Endodermal cell (in vitro differentiated cells): ENCODE data around the gene CCR1. TPM values are rescaled to one million over a fixed set of nuclear protein-coding genes. Genes with fewer than 3 reads are reported as not detected.

ENCODE experiments used
- DNase-seq: peaks from one replicate; pipeline ENCODE4 v3.0.0-alpha.2; 2017
- H3K27ac ChIP-seq: 2 replicates; pipeline ENCODE4 v1.5.1; 2013; ENCODE audit warnings: mild to moderate bottlenecking, low read depth, low read length, moderate library complexity
- H3K27me3 ChIP-seq: 2 replicates; pipeline ENCODE4 v1.6.1; 2013; ENCODE audit warnings: mild to moderate bottlenecking, low read length, moderate library complexity; ENCODE audit not compliant: insufficient read depth, control insufficient read depth, poor library complexity, severe bottlenecking
- H3K36me3 ChIP-seq: 2 replicates; pipeline ENCODE4 v1.7.0; 2013; ENCODE audit warnings: mild to moderate bottlenecking, low read length, moderate library complexity; ENCODE audit not compliant: control insufficient read depth, insufficient read depth
- H3K4me1 ChIP-seq: one replicate; pipeline ENCODE4 v1.7.0; 2013; ENCODE audit warnings: low read length; ENCODE audit not compliant: control insufficient read depth, insufficient read depth
- H3K4me3 ChIP-seq: 2 replicates; pipeline ENCODE4 v1.5.1; 2013; ENCODE audit warnings: mild to moderate bottlenecking, low read length, moderate library complexity
- H3K9ac ChIP-seq: 2 replicates; pipeline ENCODE4 v1.6.1; 2013; ENCODE audit warnings: mild to moderate bottlenecking, low read length, moderate library complexity; ENCODE audit not compliant: poor library complexity, severe bottlenecking; ENCODE audit errors: extremely low read depth
- H3K9me3 ChIP-seq: 2 replicates; pipeline ENCODE4 v1.6.1; 2013; ENCODE audit warnings: mild to moderate bottlenecking, low read length, moderate library complexity; ENCODE audit not compliant: control insufficient read depth
- H3K27ac Mint-ChIP-seq: 2 replicates; pipeline ENCODE4 v1.8.0; 2020; ENCODE audit warnings: mixed read lengths
- H3K27me3 Mint-ChIP-seq: 2 replicates; pipeline ENCODE4 v1.8.0; 2021; ENCODE audit warnings: mild to moderate bottlenecking, mixed read lengths; ENCODE audit not compliant: insufficient read depth
- H3K36me3 Mint-ChIP-seq: 2 replicates; pipeline ENCODE4 v1.8.0; 2020; ENCODE audit warnings: low read depth, mixed read lengths
- H3K4me1 Mint-ChIP-seq: 2 replicates; pipeline ENCODE4 v1.8.0; 2020; ENCODE audit warnings: mixed read lengths
- H3K4me3 Mint-ChIP-seq: 2 replicates; pipeline ENCODE4 v1.8.0; 2020; ENCODE audit warnings: mild to moderate bottlenecking, moderate library complexity, mixed read lengths
- H3K9me3 Mint-ChIP-seq: 2 replicates; pipeline ENCODE4 v1.8.0; 2020; ENCODE audit warnings: mild to moderate bottlenecking, mixed read lengths
- WGBS, 2 experiments: methylation state at CpG; one replicate each; pipeline versions ENCODE4 v1.1.5 to v1.1.7; 2013; ENCODE audit warnings: missing lambda C conversion rate in 2 of 2, mixed read lengths in 1 of 2; ENCODE audit not compliant: insufficient coverage in 1 of 2, insufficient read length in 1 of 2; 5-methylcytosine and 5-hydroxymethylcytosine counted together
- long read RNA-seq, 4 experiments: library from polyadenylated mRNA in 2 of 4; library from RNA in 1 of 4; library from capped mRNA in 1 of 4; stranded (forward) in 3 of 4; unstranded in 1 of 4; transcript quantifications; one replicate each; pipeline ENCODE4 v2.0.0, GENCODE V29; 2020 to 2021; ENCODE audit warnings: inconsistent platforms in 1 of 4
- polyA plus RNA-seq, 2 experiments: library from polyadenylated mRNA; stranded (reverse); fragments of 50-300 nt; gene quantifications; one replicate each; pipeline ENCODE4 v1.2.3, GENCODE V29; 2013
- total RNA-seq, 2 donors: library from RNA; stranded (reverse); fragmentation: NEBNext Ultra II Directional in 1 of 2; extraction: Animal tissue kit (Norgen Biotek cat#: 25700) in 1 of 2; gene quantifications; 2 replicates in 1 of 2; 3 replicates in 1 of 2; pipeline ENCODE4 v1.2.1, GENCODE V29; 2021
- TF ChIP-seq, protein P1 (sequence below): fragments of 200-600 bp; sonication (generic); conservative IDR thresholded peaks from 2 replicates; pipeline ENCODE4 v1.5.0; 2021; ENCODE audit warnings: antibody characterized with exemption, mild to moderate bottlenecking

Gene CCR1
- under 1 TPM in 1 of 2 donors, not detected in 1; 0.11 TPM for total RNA-seq
- 0.07 TPM for polyA plus RNA-seq (2013, experiment 1 of 2)
- polyA plus RNA-seq (2013, experiment 2 of 2): 0.17 TPM
- long read RNA-seq, experiment 1, partial matches to known transcripts: 0 of 1 reads
- long read RNA-seq, experiment 1, other reads (novel, unspliced or antisense): 1 of 1 reads
- long read RNA-seq, experiment 2: 0 reads
- long read RNA-seq, experiment 3: 0 reads
- long read RNA-seq, experiment 4: 0 reads

DNA sequence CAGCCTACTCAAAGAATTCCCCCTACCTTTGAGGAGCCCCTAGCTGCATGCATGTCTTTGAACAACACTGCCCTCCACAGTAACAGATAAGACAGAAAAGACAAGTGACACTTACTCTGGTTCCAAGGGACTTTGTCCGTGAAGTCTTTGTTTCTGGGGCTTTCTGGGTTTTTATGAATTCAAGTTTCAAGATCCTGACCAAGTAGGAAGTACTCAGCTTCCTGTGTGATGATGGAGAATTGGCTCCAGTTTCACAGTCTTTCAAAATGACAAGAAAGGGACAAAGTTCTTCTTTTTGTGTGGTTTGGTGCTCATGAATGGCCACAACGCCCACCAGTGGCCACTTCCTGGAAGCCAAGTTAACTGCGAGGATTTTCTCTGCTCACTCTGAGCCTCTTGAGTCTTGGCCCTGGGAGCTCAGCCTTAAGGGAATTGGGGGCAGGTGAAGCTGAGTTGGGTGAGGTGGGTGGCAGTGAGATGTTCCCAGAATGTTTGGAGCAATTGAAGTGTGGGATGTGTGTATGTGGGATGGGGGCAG is at the start of gene CCR1:
Gene CCR1 (minus strand): TSS at position 147 of the 538 bp plus-strand sequence. CDS start 4,000 bp downstream, outside the sequence.
- Histone ChIP-seq H3K9ac (no peak within 1 kb of the TSS), H3K4me1 (no peaks in the 10 kb centered on the region), H3K4me3 (no peak within 1 kb of the TSS), H3K9me3 (no peaks in the 10 kb centered on the region), H3K27ac (no peak within 1 kb of the TSS), H3K27me3 (no peaks in the 10 kb centered on the region), H3K36me3 (no peaks in the 10 kb centered on the region)
- H3K27me3 Mint-ChIP-seq: no peaks in the 10 kb centered on the region
- TF ChIP-seq, protein P1, sequence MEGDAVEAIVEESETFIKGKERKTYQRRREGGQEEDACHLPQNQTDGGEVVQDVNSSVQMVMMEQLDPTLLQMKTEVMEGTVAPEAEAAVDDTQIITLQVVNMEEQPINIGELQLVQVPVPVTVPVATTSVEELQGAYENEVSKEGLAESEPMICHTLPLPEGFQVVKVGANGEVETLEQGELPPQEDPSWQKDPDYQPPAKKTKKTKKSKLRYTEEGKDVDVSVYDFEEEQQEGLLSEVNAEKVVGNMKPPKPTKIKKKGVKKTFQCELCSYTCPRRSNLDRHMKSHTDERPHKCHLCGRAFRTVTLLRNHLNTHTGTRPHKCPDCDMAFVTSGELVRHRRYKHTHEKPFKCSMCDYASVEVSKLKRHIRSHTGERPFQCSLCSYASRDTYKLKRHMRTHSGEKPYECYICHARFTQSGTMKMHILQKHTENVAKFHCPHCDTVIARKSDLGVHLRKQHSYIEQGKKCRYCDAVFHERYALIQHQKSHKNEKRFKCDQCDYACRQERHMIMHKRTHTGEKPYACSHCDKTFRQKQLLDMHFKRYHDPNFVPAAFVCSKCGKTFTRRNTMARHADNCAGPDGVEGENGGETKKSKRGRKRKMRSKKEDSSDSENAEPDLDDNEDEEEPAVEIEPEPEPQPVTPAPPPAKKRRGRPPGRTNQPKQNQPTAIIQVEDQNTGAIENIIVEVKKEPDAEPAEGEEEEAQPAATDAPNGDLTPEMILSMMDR: peak; percentile 84
- no peak within 1 kb of the TSS for H3K27ac Mint-ChIP-seq
- H3K4me3 Mint-ChIP-seq: no peak within 1 kb of the TSS
- 44 to 53% methylated on average over 3 of the region's 3 CpGs for WGBS, 2 experiments
- no peaks in the 10 kb centered on the region for H3K9me3 Mint-ChIP-seq
- H3K4me1 Mint-ChIP-seq: peaks cover 7% of the 10 kb centered on the region
- no peaks in the 10 kb centered on the region for H3K36me3 Mint-ChIP-seq
- peak; percentile 85 for DNase-seq

- Histone ChIP-seq H3K9ac (no peak overlapping the region), H3K4me3 (no peak overlapping the region), H3K36me3 (no peaks in the 10 kb centered on the region), H3K9me3 (no peaks in the 10 kb centered on the region), H3K27me3 (no peaks in the 10 kb centered on the region), H3K4me1 (no peaks in the 10 kb centered on the region), H3K27ac (no peak overlapping the region)
- no peak overlapping the region for H3K27ac Mint-ChIP-seq
- H3K4me1 Mint-ChIP-seq: no peaks in the 10 kb centered on the region
- H3K27me3 Mint-ChIP-seq: peaks cover 4% of the 10 kb centered on the region
- H3K36me3 Mint-ChIP-seq: peaks cover 5% of the 10 kb centered on the region
- 92% methylated on average over 1 of the region's 1 CpG; no CpG with 5 or more reads in 1 of the 2 experiments for WGBS, 2 experiments
- TF ChIP-seq, protein P1: no peak
- DNase-seq: no peak
- peaks cover 21% of the 10 kb centered on the region for H3K9me3 Mint-ChIP-seq
- H3K4me3 Mint-ChIP-seq: no peak overlapping the region
These were observed 44.9 kb upstream of the CCR1 start for GRCh38 chr3:46252980-46253379.

- Mint-ChIP-seq H3K4me3 (no peak overlapping the region), H3K27ac (no peak overlapping the region)
- 83 to 89% methylated on average over 2 to 3 of the region's 3 CpGs for WGBS, 2 experiments
These were observed 37.0 kb upstream of the CCR1 start for GRCh38 chr3:46245146-46245545.

More at GRCh38 chr3:46245146-46245545, 37.0 kb upstream of the CCR1 start:
- no peaks in the 10 kb centered on the region for H3K4me1 ChIP-seq
- H3K9me3 Mint-ChIP-seq: peaks cover 2% of the 10 kb centered on the region
- H3K9me3 ChIP-seq: no peaks in the 10 kb centered on the region
- H3K36me3 Mint-ChIP-seq: no peaks in the 10 kb centered on the region
- no peak overlapping the region for H3K9ac ChIP-seq
- no peaks in the 10 kb centered on the region for H3K27me3 Mint-ChIP-seq
- no peaks in the 10 kb centered on the region for H3K36me3 ChIP-seq
- H3K27ac ChIP-seq: no peak overlapping the region
- DNase-seq: no peak
- no peaks in the 10 kb centered on the region for H3K27me3 ChIP-seq
- no peak overlapping the region for H3K4me3 ChIP-seq
- peaks cover 3% of the 10 kb centered on the region for H3K4me1 Mint-ChIP-seq
- TF ChIP-seq, protein P1: no peak
